ENCODE measurements around the gene DHX36.
A peak's percentile ranks its signal among the peaks of the same experiment; 100 is the strongest.

The DHX36 gene

GRCh38 chr3:154323891-154324738 is at the start of gene DHX36:
DHX36 (minus strand) TSS chr3:154324487; CDS start chr3:154324416, 71 bp downstream.
- DNase-seq (ENCODE audit: low spot score), result peak; percentile 86

GRCh38 chr3:154367221-154367620 is 42.9 kb upstream of the DHX36 start:
- DNase-seq (ENCODE audit: low spot score), result no peak

GRCh38 chr3:154364849-154365248 is 40.6 kb upstream of the DHX36 start:
- DNase-seq (ENCODE audit: low spot score), result no peak

GRCh38 chr3:154361099-154361498 is 36.8 kb upstream of the DHX36 start:
- no peak for DNase-seq (ENCODE audit: low spot score)

- DNase-seq (ENCODE audit: low spot score), result no peak
Measured at GRCh38 chr3:154356009-154356408, 31.7 kb upstream of the DHX36 start.

GRCh38 chr3:154349223-154349622 is 24.9 kb upstream of the DHX36 start:
- DNase-seq (ENCODE audit: low spot score), result no peak

GRCh38 chr3:154345422-154346122 is 21.3 kb upstream of the DHX36 start:
- DNase-seq (ENCODE audit: low spot score), result no peak

GRCh38 chr3:154338570-154338969 is 14.3 kb upstream of the DHX36 start:
- DNase-seq (ENCODE audit: low spot score), result no peak

- no peak for DNase-seq (ENCODE audit: low spot score)
Measured at GRCh38 chr3:154338008-154338407, 13.7 kb upstream of the DHX36 start.

- peak; percentile 36 for DNase-seq (ENCODE audit: low spot score)
Measured at GRCh38 chr3:154334973-154335420, 10.7 kb upstream of the DHX36 start.

- DNase-seq (ENCODE audit: low spot score), result no peak
Measured at GRCh38 chr3:154327871-154328270, 3.6 kb upstream of the DHX36 start.

GRCh38 chr3:154324919-154325318 is 632 bp upstream of the DHX36 start:
- no peak for DNase-seq (ENCODE audit: low spot score)

GRCh38 chr3:154316974-154317767 is 7.1 kb downstream of the DHX36 start:
- DNase-seq (ENCODE audit: low spot score), result no peak

- no peak for DNase-seq (ENCODE audit: low spot score)
Measured at GRCh38 chr3:154314152-154314551, 10.1 kb downstream of the DHX36 start.

- no peak for DNase-seq (ENCODE audit: low spot score)
Measured at GRCh38 chr3:154310840-154311239, 13.4 kb downstream of the DHX36 start.

- no peak for DNase-seq (ENCODE audit: low spot score)
Measured at GRCh38 chr3:154307363-154307762, 16.9 kb downstream of the DHX36 start.

GRCh38 chr3:154304936-154305335 is 19.4 kb downstream of the DHX36 start:
- DNase-seq (ENCODE audit: low spot score), result no peak

- no peak for DNase-seq (ENCODE audit: low spot score)
Measured at GRCh38 chr3:154304116-154304786, 20.0 kb downstream of the DHX36 start.

- DNase-seq (ENCODE audit: low spot score), result no peak
Measured at GRCh38 chr3:154301561-154301960, 22.7 kb downstream of the DHX36 start.

GRCh38 chr3:154294016-154294415 is 30.3 kb downstream of the DHX36 start:
- DNase-seq (ENCODE audit: low spot score), result no peak

GRCh38 chr3:154290187-154290586 is 34.1 kb downstream of the DHX36 start:
- DNase-seq (ENCODE audit: low spot score), result no peak

GRCh38 chr3:154285221-154285620 is 39.1 kb downstream of the DHX36 start:
- DNase-seq (ENCODE audit: low spot score), result no peak
